ENCODE measurements around the gene CD96. TPM values are rescaled to one million over a fixed set of nuclear protein-coding genes. Genes with fewer than 3 reads are reported as not detected.

Gene CD96
- total and polyA plus RNA-seq, 7 donors = 0.01 to 0.59 (median 0.20) TPM; not detected in 1

DNA sequence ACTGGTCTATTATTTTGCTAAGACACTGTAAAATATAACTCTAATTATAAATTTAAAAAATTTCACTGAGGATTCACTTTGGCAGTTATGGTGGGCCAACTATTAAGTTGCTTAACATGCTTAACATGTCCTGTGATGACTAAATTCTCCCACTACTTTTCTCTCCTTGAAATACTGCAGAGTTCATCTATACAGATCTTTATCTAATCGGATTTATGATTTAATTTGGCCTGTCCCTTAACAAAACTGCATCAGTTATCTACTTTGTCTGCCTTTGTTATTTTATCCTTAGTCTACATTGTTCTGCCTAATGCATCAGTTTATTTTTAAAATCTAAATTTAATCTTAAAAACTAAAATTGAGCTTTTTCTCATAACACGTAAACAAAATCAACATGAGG lies 26.4 kb downstream of the CD96 start:
- Histone ChIP-seq H3K27me3 (ENCODE audit: insufficient read depth in 3 of 3, low read length in 2 of 3) (no peaks in the 10 kb centered on the region), H3K9me3 (no peaks in the 10 kb centered on the region), H3K36me3 (ENCODE audit: insufficient read depth in 1 of 2, low read depth in 1 of 2) (no peaks in the 10 kb centered on the region), H3K27ac (no peak overlapping the region), H3K4me3 (no peak overlapping the region), H3K4me1 (no peaks in the 10 kb centered on the region)
- ATAC-seq = no peak
- TF ChIP-seq, protein P1, sequence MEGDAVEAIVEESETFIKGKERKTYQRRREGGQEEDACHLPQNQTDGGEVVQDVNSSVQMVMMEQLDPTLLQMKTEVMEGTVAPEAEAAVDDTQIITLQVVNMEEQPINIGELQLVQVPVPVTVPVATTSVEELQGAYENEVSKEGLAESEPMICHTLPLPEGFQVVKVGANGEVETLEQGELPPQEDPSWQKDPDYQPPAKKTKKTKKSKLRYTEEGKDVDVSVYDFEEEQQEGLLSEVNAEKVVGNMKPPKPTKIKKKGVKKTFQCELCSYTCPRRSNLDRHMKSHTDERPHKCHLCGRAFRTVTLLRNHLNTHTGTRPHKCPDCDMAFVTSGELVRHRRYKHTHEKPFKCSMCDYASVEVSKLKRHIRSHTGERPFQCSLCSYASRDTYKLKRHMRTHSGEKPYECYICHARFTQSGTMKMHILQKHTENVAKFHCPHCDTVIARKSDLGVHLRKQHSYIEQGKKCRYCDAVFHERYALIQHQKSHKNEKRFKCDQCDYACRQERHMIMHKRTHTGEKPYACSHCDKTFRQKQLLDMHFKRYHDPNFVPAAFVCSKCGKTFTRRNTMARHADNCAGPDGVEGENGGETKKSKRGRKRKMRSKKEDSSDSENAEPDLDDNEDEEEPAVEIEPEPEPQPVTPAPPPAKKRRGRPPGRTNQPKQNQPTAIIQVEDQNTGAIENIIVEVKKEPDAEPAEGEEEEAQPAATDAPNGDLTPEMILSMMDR (IDR thresholded peaks at IDR 0.05) = no peak
- DNase-seq = no peak
- intact Hi-C loops (cut with DNase I) = no loop called here
- WGBS, 3 donors = 76 to 84% (median 84%) methylated on average over 2 of the region's 2 CpGs

DNA sequence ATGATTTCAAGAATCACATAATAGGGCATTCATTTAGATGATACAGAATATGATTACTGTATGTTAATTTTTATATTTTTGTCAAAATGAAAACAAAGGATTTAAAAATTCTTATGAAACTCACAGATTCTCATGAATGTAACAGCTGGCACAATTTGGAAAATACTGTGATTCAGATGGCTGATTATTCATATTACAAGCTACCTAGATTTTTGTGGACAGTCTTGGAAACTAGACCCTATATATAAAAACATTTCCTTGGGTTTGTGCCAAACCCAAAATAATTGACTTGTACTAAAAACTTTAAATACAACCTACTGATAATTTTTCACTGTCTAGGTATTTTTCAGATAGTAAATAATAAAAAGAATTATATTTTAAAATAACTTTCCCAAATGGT lies 26.9 kb downstream of the CD96 start:
- H3K27ac ChIP-seq = no peak overlapping the region
- no peaks in the 10 kb centered on the region for H3K36me3 ChIP-seq (ENCODE audit: insufficient read depth in 1 of 2, low read depth in 1 of 2)
- ATAC-seq (no peak), DNase-seq (no peak)
- H3K4me3 ChIP-seq = no peak overlapping the region
- TF ChIP-seq, protein P1 (IDR thresholded peaks at IDR 0.05) = no peak
- no peaks in the 10 kb centered on the region for H3K9me3 ChIP-seq
- H3K27me3 ChIP-seq (ENCODE audit: insufficient read depth in 3 of 3, low read length in 2 of 3) = no peaks in the 10 kb centered on the region
- no peaks in the 10 kb centered on the region for H3K4me1 ChIP-seq
- intact Hi-C loops (cut with DNase I) = no loop called here

GRCh38 chr3:111570404-111571030 lies 28.5 kb downstream of the CD96 start:
- WGBS, 3 donors = 87 to 88% (median 87%) methylated on average over 12 of the region's 12 CpGs
- TF ChIP-seq, protein P1 (IDR thresholded peaks at IDR 0.05) = no peak
- Histone ChIP-seq H3K4me3 (no peak overlapping the region), H3K9me3 (no peaks in the 10 kb centered on the region), H3K27me3 (ENCODE audit: insufficient read depth in 3 of 3, low read length in 2 of 3) (no peaks in the 10 kb centered on the region), H3K36me3 (ENCODE audit: insufficient read depth in 1 of 2, low read depth in 1 of 2) (no peaks in the 10 kb centered on the region), H3K4me1 (no peaks in the 10 kb centered on the region), H3K27ac (no peak overlapping the region)
- intact Hi-C loops (cut with DNase I) = no loop called here
- no peak for ATAC-seq
- no peak for DNase-seq

- ATAC-seq (no peak), DNase-seq (no peak)
- Histone ChIP-seq H3K4me1 (no peaks in the 10 kb centered on the region), H3K4me3 (no peak overlapping the region), H3K9me3 (no peaks in the 10 kb centered on the region), H3K36me3 (ENCODE audit: insufficient read depth in 1 of 2, low read depth in 1 of 2) (no peaks in the 10 kb centered on the region), H3K27me3 (ENCODE audit: insufficient read depth in 3 of 3, low read length in 2 of 3) (no peaks in the 10 kb centered on the region), H3K27ac (no peak overlapping the region)
- WGBS, 3 donors = 86 to 98% (median 96%) methylated on average over 1 of the region's 1 CpG
- intact Hi-C loops (cut with DNase I) = no loop called here
- TF ChIP-seq, protein P1 (IDR thresholded peaks at IDR 0.05) = no peak
Observed at GRCh38 chr3:111571282-111571681, 29.3 kb downstream of the CD96 start.

- intact Hi-C loops (cut with DNase I) = no loop called here
- no peak overlapping the region for H3K4me3 ChIP-seq
- DNase-seq = no peak
- no peak overlapping the region for H3K27ac ChIP-seq
- H3K4me1 ChIP-seq = no peaks in the 10 kb centered on the region
- ATAC-seq = no peak
- no peaks in the 10 kb centered on the region for H3K36me3 ChIP-seq (ENCODE audit: insufficient read depth in 1 of 2, low read depth in 1 of 2)
- no peaks in the 10 kb centered on the region for H3K27me3 ChIP-seq (ENCODE audit: insufficient read depth in 3 of 3, low read length in 2 of 3)
- H3K9me3 ChIP-seq = no peaks in the 10 kb centered on the region
- WGBS, 3 donors = 92 to 96% (median 96%) methylated on average over 6 of the region's 6 CpGs
- TF ChIP-seq, protein P1 (IDR thresholded peaks at IDR 0.05) = no peak
Observed at GRCh38 chr3:111571907-111572460, 30.0 kb downstream of the CD96 start.

Data from psoas muscle (tissue), 8 donors.